T-helper 1 cell treated with Interleukin-12 subunit alpha and Interleukin-12 subunit beta and Interleukin-4 antibody, amounts not matched to agents 30 μg/mL and 1 μg/mL, for 36 hours (primary cell): Measurements from ENCODE around the gene APRT.
A peak's percentile ranks its signal among the peaks of the same experiment; 100 is the strongest.
"Not testable (repeated sequence)": the region's sequence is repeated elsewhere in the genome, so short reads cannot be mapped to it uniquely, and the experiment has no call there.

Experiments used
- H3K27ac Mint-ChIP-seq: one replicate; pipeline ENCODE4 v1.8.0; 2021; ENCODE audit warnings: mild to moderate bottlenecking, mixed read lengths
- H3K27me3 Mint-ChIP-seq: one replicate; pipeline ENCODE4 v1.8.0; 2021; ENCODE audit warnings: low read depth, mixed read lengths
- H3K36me3 Mint-ChIP-seq: one replicate; pipeline ENCODE4 v1.8.0; 2021; ENCODE audit warnings: low read depth, mixed read lengths
- H3K4me1 Mint-ChIP-seq: one replicate; pipeline ENCODE4 v1.8.0; 2021; ENCODE audit warnings: low read depth, mixed read lengths
- H3K4me3 Mint-ChIP-seq: one replicate; pipeline ENCODE4 v1.8.0; 2021; ENCODE audit warnings: mild to moderate bottlenecking, moderate library complexity, mixed read lengths
- H3K9me3 Mint-ChIP-seq: one replicate; pipeline ENCODE4 v1.8.0; 2021; ENCODE audit warnings: mixed read lengths

The APRT gene

DNA sequence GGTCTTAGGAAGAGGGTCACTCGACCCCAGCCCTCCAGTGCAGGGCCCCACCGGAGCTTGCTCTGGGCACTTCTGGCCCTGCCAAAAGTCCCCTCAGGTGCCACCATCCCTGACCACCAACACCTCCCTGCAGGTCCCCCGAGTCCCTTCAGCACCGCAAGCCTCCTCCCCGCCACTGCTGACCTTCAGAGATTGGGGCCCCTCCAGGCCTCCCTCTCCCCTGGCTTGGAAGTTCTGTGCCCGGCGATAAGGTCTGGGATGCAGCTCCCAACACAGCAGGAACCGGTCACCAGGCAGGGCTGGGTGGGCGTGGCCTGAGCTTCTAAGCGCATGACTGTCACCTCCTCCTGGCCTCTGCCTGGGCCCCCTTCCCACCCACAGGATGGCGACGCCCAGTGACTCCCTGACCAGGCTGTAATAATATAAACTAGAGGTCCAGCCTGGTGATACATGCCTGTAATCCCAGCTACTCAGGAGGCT is 37.9 kb downstream of the APRT start:
- Mint-ChIP-seq H3K4me3 (no peak overlapping the region), H3K9me3 (no peaks in the 10 kb centered on the region), H3K4me1 (peaks cover 8% of the 10 kb centered on the region), H3K27me3 (no peaks in the 10 kb centered on the region), H3K27ac (no peak overlapping the region), H3K36me3 (no peaks in the 10 kb centered on the region)

DNA sequence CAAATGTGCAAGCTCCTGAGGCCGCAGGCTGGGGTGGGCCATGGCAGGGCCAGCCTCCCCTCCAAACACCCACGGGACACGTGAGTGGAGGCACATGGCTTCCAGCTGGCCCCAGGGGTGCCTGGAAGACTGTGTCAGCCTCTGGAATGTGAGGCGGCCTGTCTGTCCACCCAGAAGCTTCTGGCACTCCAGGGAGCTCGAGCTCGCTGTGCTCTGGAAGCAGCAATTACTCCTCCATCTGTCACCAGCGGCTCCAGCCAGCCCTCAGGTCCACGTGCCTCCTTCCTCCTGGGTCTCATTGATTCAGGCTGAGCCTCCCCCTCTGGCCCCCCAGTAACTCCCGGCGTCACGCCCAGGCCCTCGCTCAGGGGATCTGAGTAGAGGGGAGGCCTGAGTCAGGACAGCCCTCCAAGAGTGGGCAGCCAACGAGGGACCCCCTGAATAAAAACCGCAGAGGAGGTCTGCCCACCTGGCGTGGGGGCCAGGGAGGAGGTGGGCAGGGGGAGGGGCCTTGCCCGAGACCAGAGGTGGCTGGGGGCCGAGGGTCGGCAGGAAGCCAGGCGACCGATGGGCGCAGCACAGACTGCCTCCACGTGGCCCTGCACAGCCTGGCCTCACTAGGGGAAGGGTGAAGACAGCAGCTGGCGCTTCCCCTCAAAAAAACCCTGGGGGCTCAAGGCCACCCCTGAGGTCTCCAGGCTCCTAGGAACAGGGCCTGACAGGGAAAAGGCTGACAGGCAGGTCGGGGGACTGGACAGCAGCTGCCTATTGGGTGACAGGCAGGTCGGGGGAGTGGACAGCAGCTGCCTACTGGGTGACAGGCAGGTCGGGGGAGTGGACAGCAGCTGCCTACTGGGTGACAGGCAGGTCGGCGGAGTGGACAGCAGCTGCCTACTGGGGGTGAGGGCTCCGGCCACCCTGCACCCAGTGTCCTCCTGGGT is 38.6 kb downstream of the APRT start:
- Mint-ChIP-seq H3K27ac (no peak overlapping the region), H3K4me3 (no peak overlapping the region), H3K36me3 (no peaks in the 10 kb centered on the region), H3K4me1 (peaks cover 7% of the 10 kb centered on the region), H3K27me3 (no peaks in the 10 kb centered on the region), H3K9me3 (no peaks in the 10 kb centered on the region)

DNA sequence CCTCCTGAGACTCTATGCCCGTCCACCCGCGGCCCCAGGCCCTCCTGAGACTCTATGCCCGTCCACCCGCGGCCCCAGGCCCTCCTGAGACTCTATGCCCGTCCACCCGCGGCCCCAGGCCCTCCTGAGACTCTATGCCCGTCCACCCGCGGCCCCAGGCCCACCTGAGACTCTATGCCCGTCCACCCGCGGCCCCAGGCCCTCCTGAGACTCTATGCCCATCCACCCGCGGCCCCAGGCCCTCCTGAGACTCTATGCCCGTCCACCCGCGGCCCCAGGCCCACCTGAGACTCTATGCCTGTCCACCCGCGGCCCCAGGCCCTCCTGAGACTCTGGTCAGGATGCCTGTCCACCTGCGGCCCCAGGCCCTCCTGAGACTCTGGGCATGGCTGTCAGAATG is 39.9 kb downstream of the APRT start:
- not testable (repeated sequence) for H3K27ac Mint-ChIP-seq, H3K27me3 Mint-ChIP-seq, H3K4me3 Mint-ChIP-seq, H3K36me3 Mint-ChIP-seq, H3K9me3 Mint-ChIP-seq
- H3K4me1 Mint-ChIP-seq = peaks cover 12% of the 10 kb centered on the region

DNA sequence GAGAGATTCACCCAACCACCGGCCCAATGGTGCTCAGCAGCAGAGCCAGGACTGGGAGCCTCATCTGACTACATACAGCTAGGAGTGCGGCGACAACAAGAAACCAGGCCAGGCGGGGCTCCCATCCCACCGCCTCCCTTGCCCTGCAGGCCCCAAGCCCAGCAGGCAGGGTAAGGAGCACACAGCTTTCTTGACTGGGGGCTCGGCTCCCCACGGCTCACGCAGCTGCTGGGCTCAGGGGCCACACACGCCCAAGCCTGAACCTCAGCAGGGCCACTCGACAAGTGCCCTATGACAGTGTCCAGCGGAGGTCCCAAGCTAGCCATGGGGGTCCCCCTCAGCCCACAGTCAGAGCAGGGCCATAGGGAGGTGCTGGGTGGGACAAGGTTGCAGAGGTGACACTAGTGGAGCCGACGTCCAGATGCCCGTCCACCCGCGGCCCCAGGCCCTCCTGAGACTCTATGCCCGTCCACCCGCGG is 40.4 kb downstream of the APRT start:
- no peaks in the 10 kb centered on the region for H3K9me3 Mint-ChIP-seq
- no peaks in the 10 kb centered on the region for H3K27me3 Mint-ChIP-seq
- H3K4me3 Mint-ChIP-seq = no peak overlapping the region
- no peak overlapping the region for H3K27ac Mint-ChIP-seq
- H3K36me3 Mint-ChIP-seq = no peaks in the 10 kb centered on the region
- peaks cover 12% of the 10 kb centered on the region for H3K4me1 Mint-ChIP-seq

DNA sequence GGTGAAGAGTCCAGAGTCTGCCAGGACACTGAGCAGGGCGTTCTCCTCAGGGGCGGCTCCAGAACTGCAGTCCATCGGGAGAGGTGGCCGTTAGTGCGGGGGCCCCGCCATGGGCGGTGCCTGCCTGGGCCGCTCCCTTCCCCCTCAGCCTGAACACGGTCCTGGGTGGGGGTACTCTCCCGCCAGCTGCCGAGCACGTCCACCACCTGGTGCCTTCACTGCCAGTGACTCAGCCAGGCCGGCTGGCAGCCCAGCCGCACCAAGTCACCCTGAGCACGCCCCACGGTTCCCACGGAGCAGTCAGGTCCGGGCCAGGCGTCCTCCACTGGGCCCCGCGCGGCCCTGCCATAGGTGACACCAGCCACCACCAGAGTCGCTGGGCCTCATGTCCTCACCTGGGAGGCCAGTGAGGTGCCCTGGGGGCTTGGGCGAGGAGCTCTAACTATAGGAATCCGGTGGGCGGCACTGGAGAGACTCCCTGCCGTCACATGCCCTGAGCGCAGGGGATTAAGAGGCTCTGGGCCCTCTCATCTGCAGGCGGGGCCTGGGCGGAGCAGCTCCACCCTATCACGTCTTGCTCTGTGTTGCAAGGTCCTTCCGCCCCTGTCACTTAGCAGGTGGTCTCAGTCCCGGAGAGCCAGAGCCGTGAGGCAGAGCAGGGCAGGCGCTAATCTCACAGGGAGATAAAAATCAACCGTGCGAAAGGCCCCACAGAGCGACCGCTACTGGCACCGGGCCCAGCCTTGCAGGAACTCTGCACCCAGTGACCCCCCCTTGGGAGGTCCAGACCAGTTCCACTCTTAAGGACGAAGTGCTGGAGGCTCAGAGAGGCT is 41.1 kb downstream of the APRT start:
- no peak overlapping the region for H3K4me3 Mint-ChIP-seq
- H3K36me3 Mint-ChIP-seq = no peaks in the 10 kb centered on the region
- H3K27ac Mint-ChIP-seq = no peak overlapping the region
- H3K4me1 Mint-ChIP-seq = peaks cover 12% of the 10 kb centered on the region
- no peaks in the 10 kb centered on the region for H3K27me3 Mint-ChIP-seq
- no peaks in the 10 kb centered on the region for H3K9me3 Mint-ChIP-seq

DNA sequence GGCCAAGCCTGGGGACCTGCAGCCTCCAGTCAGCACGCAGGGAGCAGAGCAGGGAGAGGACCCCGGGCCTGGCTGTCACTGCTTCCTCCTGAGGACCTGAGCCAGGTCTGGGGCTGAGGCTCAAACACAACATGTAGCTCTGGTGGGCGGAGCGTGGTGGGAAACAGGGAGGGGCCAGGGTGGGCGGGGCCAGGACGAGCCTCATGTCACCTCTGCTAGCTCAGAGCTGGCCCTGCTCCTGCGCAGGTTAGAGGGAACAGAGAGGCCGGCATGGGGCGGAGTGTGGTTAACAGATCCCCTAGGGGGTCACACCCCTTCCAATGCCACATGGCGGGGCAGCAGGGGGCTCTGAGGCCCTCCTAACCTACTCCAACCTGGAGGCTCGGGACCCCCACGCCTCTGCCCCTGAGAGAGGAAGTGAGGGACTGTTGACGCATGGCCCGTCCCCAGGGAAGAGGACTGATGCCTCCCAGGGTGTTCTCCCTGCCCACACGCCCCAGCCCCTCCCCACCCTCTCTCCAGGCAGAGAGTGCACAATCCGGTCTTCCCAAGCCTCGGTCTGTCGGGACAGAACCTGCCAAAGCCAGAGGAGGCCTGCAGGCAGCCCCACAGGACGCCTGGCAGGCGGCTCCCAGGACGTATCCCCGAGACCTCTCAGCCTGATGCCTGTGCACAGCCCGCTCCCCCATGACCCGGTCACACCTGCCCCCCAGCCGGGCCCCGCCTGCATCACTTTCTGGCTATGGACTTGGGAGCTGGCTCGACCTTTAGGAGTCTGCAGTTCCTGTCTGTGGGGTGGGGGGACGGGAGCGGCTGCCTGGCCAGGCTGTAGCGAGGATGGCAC is 41.9 kb downstream of the APRT start:
- H3K4me3 Mint-ChIP-seq = no peak overlapping the region
- H3K36me3 Mint-ChIP-seq = no peaks in the 10 kb centered on the region
- H3K27me3 Mint-ChIP-seq = no peaks in the 10 kb centered on the region
- H3K9me3 Mint-ChIP-seq = no peaks in the 10 kb centered on the region
- no peak overlapping the region for H3K27ac Mint-ChIP-seq
- H3K4me1 Mint-ChIP-seq = peaks cover 11% of the 10 kb centered on the region

DNA sequence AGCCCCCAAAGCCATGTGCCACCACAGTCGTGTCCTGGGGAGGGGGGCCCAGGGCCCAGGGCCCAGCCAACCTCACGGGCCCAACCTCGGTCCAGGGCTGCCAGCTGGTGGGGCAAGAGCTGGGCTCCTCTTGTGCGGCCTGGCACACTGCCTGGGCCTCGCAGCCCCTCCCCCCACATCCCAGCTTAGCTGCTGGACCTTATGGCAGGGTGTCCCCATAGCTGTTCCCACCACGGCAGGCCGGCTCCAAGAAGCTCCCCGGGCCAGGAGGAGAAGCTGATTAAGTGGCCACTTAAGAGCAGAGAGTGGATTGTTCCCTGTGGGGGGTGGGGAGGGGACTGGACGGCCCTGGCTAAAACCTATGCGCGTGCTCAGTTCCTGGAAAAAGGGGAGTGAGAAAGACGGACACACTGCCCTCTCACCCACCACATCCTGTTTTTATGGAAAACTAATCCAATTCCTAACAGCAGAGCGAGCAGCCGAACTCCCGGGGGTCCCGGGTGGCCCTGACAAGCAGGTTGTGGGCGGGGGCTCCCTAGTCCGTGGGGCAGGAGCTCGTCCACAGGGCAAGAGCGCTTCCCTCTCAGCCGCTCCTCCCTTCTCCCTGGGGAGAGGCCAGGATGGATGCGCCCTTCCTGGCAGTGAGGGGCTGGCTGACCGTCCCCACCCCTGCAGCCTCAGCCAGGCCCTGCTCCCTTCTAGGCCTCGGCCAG is 43.5 kb downstream of the APRT start:
- Mint-ChIP-seq H3K27ac (no peak overlapping the region), H3K36me3 (no peaks in the 10 kb centered on the region), H3K4me3 (no peak overlapping the region), H3K27me3 (no peaks in the 10 kb centered on the region), H3K9me3 (no peaks in the 10 kb centered on the region), H3K4me1 (peaks cover 9% of the 10 kb centered on the region)

DNA sequence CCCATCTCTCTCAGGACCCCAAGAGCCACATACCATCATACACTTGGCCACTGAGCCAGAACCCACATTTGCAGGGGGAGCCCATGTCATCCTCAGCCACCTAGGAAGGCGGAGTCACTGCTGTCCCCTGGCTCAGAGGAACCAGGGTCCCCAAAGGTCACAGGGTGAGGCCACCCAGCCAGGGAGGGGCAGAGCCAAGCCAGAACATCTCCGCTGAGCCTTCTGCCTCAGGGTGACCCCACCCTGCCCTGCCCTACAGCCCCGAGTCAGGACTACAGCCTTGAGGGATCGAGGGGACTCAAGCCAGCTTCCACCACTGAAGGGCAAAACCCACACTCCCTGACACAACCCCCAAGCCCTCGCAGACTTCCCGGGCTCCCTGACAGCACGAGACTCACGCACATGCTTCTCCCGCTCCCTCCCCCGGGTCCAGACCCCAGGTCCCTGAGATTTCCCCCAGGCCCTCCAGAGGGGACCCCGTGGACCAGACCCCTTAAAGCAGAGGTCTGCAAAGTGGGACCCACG is 44.1 kb downstream of the APRT start:
- Mint-ChIP-seq H3K9me3 (no peaks in the 10 kb centered on the region), H3K27me3 (no peaks in the 10 kb centered on the region), H3K27ac (peak overlapping the region; percentile 18), H3K4me1 (peaks cover 9% of the 10 kb centered on the region), H3K36me3 (no peaks in the 10 kb centered on the region), H3K4me3 (no peak overlapping the region)

DNA sequence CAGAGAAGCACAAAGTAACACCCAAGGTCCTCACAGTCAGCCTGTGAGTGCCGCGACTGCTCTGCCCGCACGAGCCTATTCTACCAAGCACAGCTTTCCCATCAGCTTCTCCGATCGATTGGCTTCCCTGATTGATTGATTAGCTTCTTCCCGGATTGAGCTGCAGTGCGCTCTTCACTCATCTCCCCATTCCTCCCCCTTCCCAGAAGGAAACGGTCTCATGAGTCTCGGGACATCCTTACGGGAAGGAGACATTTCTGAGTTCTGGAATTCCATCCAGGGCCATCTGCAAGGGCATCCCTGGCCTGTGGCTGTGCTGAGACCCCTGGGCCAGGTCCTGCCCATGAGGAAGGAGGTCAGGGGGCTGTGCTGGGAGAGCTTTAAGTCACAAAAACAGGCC is 44.8 kb downstream of the APRT start:
- no peak overlapping the region for H3K27ac Mint-ChIP-seq
- H3K27me3 Mint-ChIP-seq = no peaks in the 10 kb centered on the region
- peaks cover 9% of the 10 kb centered on the region for H3K4me1 Mint-ChIP-seq
- H3K36me3 Mint-ChIP-seq = no peaks in the 10 kb centered on the region
- no peaks in the 10 kb centered on the region for H3K9me3 Mint-ChIP-seq
- no peak overlapping the region for H3K4me3 Mint-ChIP-seq

DNA sequence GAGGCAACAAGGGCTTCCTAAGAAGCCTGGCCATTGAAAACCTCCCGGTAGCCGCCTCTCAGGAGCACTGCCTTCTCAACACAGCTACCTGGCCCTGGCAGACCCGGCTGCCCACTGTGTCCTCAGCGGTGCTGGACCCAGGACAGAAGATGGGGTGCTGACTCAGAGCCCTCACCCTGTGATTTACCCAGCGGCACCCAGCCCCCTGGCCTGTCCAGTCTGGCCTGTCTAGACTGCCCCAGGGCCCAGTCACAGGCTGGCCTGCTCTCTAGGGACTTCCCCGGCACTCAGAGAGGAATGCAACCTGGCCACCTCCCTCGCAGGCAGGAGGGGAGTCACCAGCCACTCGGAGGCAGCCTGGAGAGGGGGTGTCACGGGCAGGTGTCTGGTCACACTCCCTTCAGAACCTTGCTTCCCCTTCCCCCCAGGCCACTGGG is 46.8 kb downstream of the APRT start:
- Mint-ChIP-seq H3K27ac (no peak overlapping the region), H3K4me1 (peaks cover 9% of the 10 kb centered on the region), H3K36me3 (no peaks in the 10 kb centered on the region)

DNA sequence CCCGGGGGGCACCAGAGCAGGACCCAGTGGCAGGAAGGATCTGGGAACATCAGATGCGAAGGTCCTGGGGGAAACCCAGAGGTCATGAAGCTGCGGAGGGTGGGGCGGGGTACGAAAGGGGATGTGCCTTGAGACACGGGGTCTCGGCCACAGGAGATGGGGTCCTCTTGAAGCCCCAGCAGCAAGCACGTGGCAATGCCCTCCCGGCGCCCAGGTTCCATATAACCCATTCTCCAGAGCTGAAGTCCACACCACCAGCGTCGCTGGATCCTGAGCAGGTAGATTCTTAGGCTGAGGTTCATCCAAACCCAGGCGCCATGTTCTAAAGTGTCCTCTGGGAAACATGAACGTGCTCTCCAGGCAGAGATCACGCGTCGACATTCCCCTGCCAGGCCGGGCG is 47.6 kb downstream of the APRT start:
- Mint-ChIP-seq H3K4me1 (peaks cover 10% of the 10 kb centered on the region), H3K27ac (no peak overlapping the region), H3K36me3 (no peaks in the 10 kb centered on the region), H3K4me3 (no peak overlapping the region), H3K27me3 (no peaks in the 10 kb centered on the region), H3K9me3 (no peaks in the 10 kb centered on the region)

More for the DNA sequence above, 46.8 kb downstream of the APRT start:
- no peaks in the 10 kb centered on the region for H3K9me3 Mint-ChIP-seq
- no peaks in the 10 kb centered on the region for H3K27me3 Mint-ChIP-seq
- no peak overlapping the region for H3K4me3 Mint-ChIP-seq

DNA sequence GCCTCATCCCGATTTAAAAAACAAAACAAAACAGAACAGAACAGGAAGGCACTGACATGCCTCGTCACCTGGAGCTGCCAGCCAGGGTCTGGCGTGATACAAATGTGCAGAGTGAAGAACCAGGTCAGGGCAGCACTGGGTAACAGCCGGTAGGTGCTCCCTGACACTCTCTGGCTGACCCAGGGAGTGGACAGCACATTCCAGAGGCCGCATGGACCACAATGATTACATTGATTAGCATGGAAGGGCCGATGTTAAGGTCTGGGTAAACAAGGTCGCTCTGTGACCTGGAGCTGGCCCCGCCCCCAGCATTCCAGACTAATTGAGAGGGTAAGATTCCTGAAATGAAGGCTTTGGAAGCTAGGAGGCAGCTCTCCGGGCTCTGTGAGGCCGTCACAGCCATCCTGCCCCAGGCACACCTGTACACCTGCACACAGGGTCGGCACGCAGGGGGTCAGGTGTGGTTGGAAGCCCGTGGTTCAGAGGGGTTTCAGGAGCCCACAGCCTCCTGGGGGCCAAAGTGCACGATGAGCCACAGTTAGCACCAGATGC is 48.1 kb downstream of the APRT start:
- Mint-ChIP-seq H3K4me3 (no peak overlapping the region), H3K27ac (no peak overlapping the region), H3K36me3 (no peaks in the 10 kb centered on the region), H3K9me3 (no peaks in the 10 kb centered on the region), H3K4me1 (peaks cover 13% of the 10 kb centered on the region), H3K27me3 (no peaks in the 10 kb centered on the region)

DNA sequence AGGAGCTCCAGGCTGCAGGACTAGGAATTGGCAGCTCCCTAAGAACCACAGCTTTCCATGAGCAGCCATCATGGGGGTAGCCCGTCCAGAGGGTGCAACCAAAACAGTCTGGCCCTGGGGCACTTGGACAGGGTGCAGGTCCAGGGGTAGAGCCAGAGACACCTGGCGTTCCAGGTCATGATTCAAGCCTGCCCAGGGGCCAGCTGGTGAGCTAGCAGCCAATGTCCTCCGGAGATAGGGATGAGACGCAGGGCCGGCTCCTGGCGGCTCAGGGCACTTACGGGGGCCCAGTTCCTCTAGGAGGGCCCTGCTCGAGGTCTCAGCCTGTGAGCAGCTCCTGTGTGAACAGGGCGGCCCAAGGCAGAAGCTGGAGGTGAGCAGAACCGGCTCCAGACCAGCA is 48.8 kb downstream of the APRT start:
- no peak overlapping the region for H3K27ac Mint-ChIP-seq
- no peaks in the 10 kb centered on the region for H3K36me3 Mint-ChIP-seq
- H3K27me3 Mint-ChIP-seq = no peaks in the 10 kb centered on the region

More for the DNA sequence above, 48.8 kb downstream of the APRT start:
- H3K4me3 Mint-ChIP-seq = no peak overlapping the region
- no peaks in the 10 kb centered on the region for H3K9me3 Mint-ChIP-seq
- H3K4me1 Mint-ChIP-seq = peaks cover 13% of the 10 kb centered on the region
